IPS DF 6.9 (cell line): ENCODE measurements around the gene NDUFA7.

Experiments
- DNase-seq: peaks from one replicate; pipeline ENCODE4 v3.0.0-alpha.2; 2013; ENCODE audit warnings: low read depth, low spot score
- H3K27ac ChIP-seq: one replicate; pipeline ENCODE4 v1.5.1; 2013; ENCODE audit warnings: low read length, control low read depth
- H3K27me3 ChIP-seq: 2 replicates; pipeline ENCODE4 v1.6.1; 2013; ENCODE audit warnings: mild to moderate bottlenecking, low read length; ENCODE audit not compliant: control insufficient read depth, insufficient read depth
- H3K36me3 ChIP-seq: 2 replicates; pipeline ENCODE4 v1.6.1; 2013; ENCODE audit warnings: low read length; ENCODE audit not compliant: control insufficient read depth, insufficient read depth
- H3K4me1 ChIP-seq: 2 replicates; pipeline ENCODE4 v1.6.1; 2013; ENCODE audit warnings: low read length; ENCODE audit not compliant: control insufficient read depth, insufficient read depth
- H3K4me3 ChIP-seq: 2 replicates; pipeline ENCODE4 v1.5.1; 2013; ENCODE audit warnings: mild to moderate bottlenecking, low read length
- H3K9me3 ChIP-seq: 2 replicates; pipeline ENCODE4 v1.6.1; 2013; ENCODE audit warnings: low read length, inconsistent platforms; ENCODE audit not compliant: control insufficient read depth, insufficient read depth
- WGBS: extraction: QIAGEN DNeasy Blood & Tissue Kit; methylation state at CpG from one replicate; pipeline ENCODE4 v1.1.7; 2013; ENCODE audit warnings: mixed read lengths, missing lambda C conversion rate; ENCODE audit not compliant: insufficient read length, insufficient coverage; 5-methylcytosine and 5-hydroxymethylcytosine counted together

Gene NDUFA7

GRCh38 chr19:8340341-8341096 is 19.3 kb upstream of the NDUFA7 start:
- Histone ChIP-seq H3K9me3 (no peaks in the 10 kb centered on the region), H3K4me1 (no peaks in the 10 kb centered on the region), H3K4me3 (no peak overlapping the region), H3K36me3 (no peaks in the 10 kb centered on the region), H3K27ac (no peak overlapping the region), H3K27me3 (no peaks in the 10 kb centered on the region)
- DNase-seq: no peak
- no CpG with 5 or more reads among the region's 15 CpGs for WGBS

- no CpG with 5 or more reads among the region's 6 CpGs for WGBS
- Histone ChIP-seq H3K4me1 (no peaks in the 10 kb centered on the region; the same call in 1 of the 2 replicates), H3K27me3 (peaks cover 5% of the 10 kb centered on the region), H3K4me3 (no peak overlapping the region), H3K27ac (no peak overlapping the region), H3K36me3 (no peaks in the 10 kb centered on the region), H3K9me3 (no peaks in the 10 kb centered on the region)
- DNase-seq: no peak
Observed at GRCh38 chr19:8338835-8339234, 17.7 kb upstream of the NDUFA7 start.

GRCh38 chr19:8337728-8338127 is 16.6 kb upstream of the NDUFA7 start:
- Histone ChIP-seq H3K4me1 (peaks cover 1% of the 10 kb centered on the region; the same call in 1 of the 2 replicates), H3K27ac (no peak overlapping the region), H3K27me3 (peaks cover 15% of the 10 kb centered on the region), H3K36me3 (no peaks in the 10 kb centered on the region), H3K4me3 (no peak overlapping the region), H3K9me3 (no peaks in the 10 kb centered on the region)
- WGBS: no CpG with 5 or more reads among the region's 7 CpGs
- DNase-seq: no peak

- DNase-seq: no peak
- Histone ChIP-seq H3K27ac (no peak overlapping the region), H3K4me3 (no peak overlapping the region), H3K4me1 (peaks cover 1% of the 10 kb centered on the region; the same call in 1 of the 2 replicates), H3K9me3 (no peaks in the 10 kb centered on the region), H3K36me3 (no peaks in the 10 kb centered on the region), H3K27me3 (peaks cover 15% of the 10 kb centered on the region)
- WGBS: no CpG with 5 or more reads among the region's 8 CpGs
Observed at GRCh38 chr19:8336660-8337059, 15.5 kb upstream of the NDUFA7 start.

- H3K27ac ChIP-seq: no peak overlapping the region
- no peak overlapping the region for H3K4me3 ChIP-seq
- DNase-seq: no peak
Observed at GRCh38 chr19:8336072-8336569, 14.9 kb upstream of the NDUFA7 start.

GRCh38 chr19:8335343-8336071 is 14.3 kb upstream of the NDUFA7 start:
- no CpG with 5 or more reads among the region's 79 CpGs for WGBS
- H3K4me1 ChIP-seq: peaks cover 1% of the 10 kb centered on the region; the same call in 1 of the 2 replicates
- H3K9me3 ChIP-seq: no peaks in the 10 kb centered on the region
- peaks cover 15% of the 10 kb centered on the region for H3K27me3 ChIP-seq
- no peak for DNase-seq
- no peaks in the 10 kb centered on the region for H3K36me3 ChIP-seq
- H3K27ac ChIP-seq: no peak overlapping the region
- peak overlapping the region; percentile 61 for H3K4me3 ChIP-seq

More at GRCh38 chr19:8336072-8336569, 14.9 kb upstream of the NDUFA7 start:
- no peaks in the 10 kb centered on the region for H3K36me3 ChIP-seq
- peaks cover 15% of the 10 kb centered on the region for H3K27me3 ChIP-seq
- WGBS: no CpG with 5 or more reads among the region's 27 CpGs
- H3K9me3 ChIP-seq: no peaks in the 10 kb centered on the region
- peaks cover 1% of the 10 kb centered on the region; the same call in 1 of the 2 replicates for H3K4me1 ChIP-seq

- Histone ChIP-seq H3K36me3 (no peaks in the 10 kb centered on the region), H3K4me3 (peak overlapping the region; percentile 61), H3K4me1 (peaks cover 1% of the 10 kb centered on the region; the same call in 1 of the 2 replicates), H3K27ac (no peak overlapping the region), H3K27me3 (peaks cover 15% of the 10 kb centered on the region), H3K9me3 (no peaks in the 10 kb centered on the region)
- no peak for DNase-seq
- no CpG with 5 or more reads among the region's 117 CpGs for WGBS
Observed at GRCh38 chr19:8334458-8335342, 13.5 kb upstream of the NDUFA7 start.

GRCh38 chr19:8333767-8334457 is 12.7 kb upstream of the NDUFA7 start:
- no peak for DNase-seq
- H3K36me3 ChIP-seq: no peaks in the 10 kb centered on the region
- peaks cover 1% of the 10 kb centered on the region; the same call in 1 of the 2 replicates for H3K4me1 ChIP-seq
- H3K27ac ChIP-seq: no peak overlapping the region
- peaks cover 15% of the 10 kb centered on the region for H3K27me3 ChIP-seq
- no CpG with 5 or more reads among the region's 48 CpGs for WGBS
- peak overlapping the region; percentile 27; the same call in 1 of the 2 replicates for H3K4me3 ChIP-seq
- H3K9me3 ChIP-seq: no peaks in the 10 kb centered on the region

- Histone ChIP-seq H3K9me3 (no peaks in the 10 kb centered on the region), H3K4me1 (peaks cover 1% of the 10 kb centered on the region; the same call in 1 of the 2 replicates), H3K27me3 (peaks cover 15% of the 10 kb centered on the region), H3K4me3 (peak overlapping the region; percentile 27; the same call in 1 of the 2 replicates), H3K27ac (no peak overlapping the region), H3K36me3 (no peaks in the 10 kb centered on the region)
- no peak for DNase-seq
- WGBS: no CpG with 5 or more reads among the region's 52 CpGs
Observed at GRCh38 chr19:8332976-8333766, 12.0 kb upstream of the NDUFA7 start.
